Measurements from ENCODE around the gene GIMAP8. TPM values are rescaled to one million over a fixed set of nuclear protein-coding genes. Genes with fewer than 3 reads are reported as not detected.

The GIMAP8 gene
- total RNA-seq, 2 donors from 2014 or later, result 0.99 to 5.4 TPM

- no peak overlapping the region for H3K27ac ChIP-seq
- no peak for ATAC-seq
- no peak overlapping the region for H3K4me3 ChIP-seq
- peaks cover 7% of the 10 kb centered on the region for H3K4me1 ChIP-seq
- no peaks in the 10 kb centered on the region for H3K9me3 ChIP-seq
- no peaks in the 10 kb centered on the region for H3K27me3 ChIP-seq
- WGBS, 2 donors, result 82 to 87% methylated on average over 11 to 14 of the region's 14 CpGs
- intact Hi-C loops (cut with DNase I), result no loop called here
- H3K36me3 ChIP-seq (replicated peaks in 1 of 2; ENCODE audit: insufficient read depth in 1 of 2, low read depth in 2 of 2), result no peaks in the 10 kb centered on the region
- DNase-seq, result peak in 1 of 4 donors; percentile 1
- TF ChIP-seq CTCF (IDR thresholded peaks at IDR 0.05), result no peak
- no peak for TF ChIP-seq POLR2A (IDR thresholded peaks at IDR 0.05)
Observed at GRCh38 chr7:150430465-150431085, 19.9 kb upstream of the GIMAP8 start.

DNA sequence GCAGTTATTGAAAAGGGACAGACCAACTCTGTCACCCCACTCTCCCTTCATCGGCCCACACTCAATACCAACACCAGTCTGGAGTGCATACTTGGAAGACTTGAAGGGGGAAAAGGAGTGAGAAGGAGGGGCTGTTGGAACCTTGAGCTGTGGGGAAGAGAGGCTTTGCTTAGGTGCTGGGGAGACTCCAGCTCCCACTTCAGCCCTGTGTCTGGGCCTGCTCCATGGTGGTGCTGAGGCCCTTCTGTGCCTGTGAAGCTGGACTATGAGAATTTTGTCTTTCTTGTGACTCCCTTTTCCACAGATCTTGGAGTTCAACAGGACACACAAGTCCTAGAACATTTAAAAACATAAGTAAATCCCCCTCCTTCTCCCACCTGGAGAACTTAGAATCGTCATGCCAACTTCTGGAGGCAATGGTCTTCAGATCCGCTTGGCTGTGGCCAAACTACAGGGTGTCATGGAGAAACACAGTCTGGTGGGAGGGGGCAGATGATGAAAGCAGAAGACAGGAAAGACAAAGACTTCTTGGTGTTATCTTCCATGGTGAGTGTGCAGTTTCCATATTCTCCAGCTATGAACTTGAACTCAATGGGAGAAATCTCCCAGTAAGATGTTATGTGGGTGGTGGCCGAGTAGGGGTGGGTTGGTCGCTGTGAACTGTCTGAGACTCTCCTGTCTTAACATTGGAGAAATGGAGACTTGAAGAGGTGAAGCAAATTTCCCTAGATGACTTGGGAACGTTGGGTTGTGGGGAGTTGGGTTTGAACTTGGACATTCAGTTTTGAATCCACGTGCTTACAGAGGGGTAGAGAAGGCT is 18.4 kb upstream of the GIMAP8 start:
- no peak overlapping the region for H3K27ac ChIP-seq
- H3K9me3 ChIP-seq, result no peaks in the 10 kb centered on the region
- no peaks in the 10 kb centered on the region for H3K36me3 ChIP-seq (replicated peaks in 1 of 2; ENCODE audit: insufficient read depth in 1 of 2, low read depth in 2 of 2)
- intact Hi-C loops (cut with DNase I), result no loop called here
- DNase-seq (no peak), ATAC-seq (no peak)
- TF ChIP-seq POLR2A (IDR thresholded peaks at IDR 0.05), result no peak
- TF ChIP-seq CTCF (IDR thresholded peaks at IDR 0.05), result no peak
- H3K4me1 ChIP-seq, result peaks cover 7% of the 10 kb centered on the region
- WGBS, 2 donors, result 81 to 86% methylated on average over 7 of the region's 7 CpGs
- H3K27me3 ChIP-seq, result no peaks in the 10 kb centered on the region
- H3K4me3 ChIP-seq, result no peak overlapping the region

DNA sequence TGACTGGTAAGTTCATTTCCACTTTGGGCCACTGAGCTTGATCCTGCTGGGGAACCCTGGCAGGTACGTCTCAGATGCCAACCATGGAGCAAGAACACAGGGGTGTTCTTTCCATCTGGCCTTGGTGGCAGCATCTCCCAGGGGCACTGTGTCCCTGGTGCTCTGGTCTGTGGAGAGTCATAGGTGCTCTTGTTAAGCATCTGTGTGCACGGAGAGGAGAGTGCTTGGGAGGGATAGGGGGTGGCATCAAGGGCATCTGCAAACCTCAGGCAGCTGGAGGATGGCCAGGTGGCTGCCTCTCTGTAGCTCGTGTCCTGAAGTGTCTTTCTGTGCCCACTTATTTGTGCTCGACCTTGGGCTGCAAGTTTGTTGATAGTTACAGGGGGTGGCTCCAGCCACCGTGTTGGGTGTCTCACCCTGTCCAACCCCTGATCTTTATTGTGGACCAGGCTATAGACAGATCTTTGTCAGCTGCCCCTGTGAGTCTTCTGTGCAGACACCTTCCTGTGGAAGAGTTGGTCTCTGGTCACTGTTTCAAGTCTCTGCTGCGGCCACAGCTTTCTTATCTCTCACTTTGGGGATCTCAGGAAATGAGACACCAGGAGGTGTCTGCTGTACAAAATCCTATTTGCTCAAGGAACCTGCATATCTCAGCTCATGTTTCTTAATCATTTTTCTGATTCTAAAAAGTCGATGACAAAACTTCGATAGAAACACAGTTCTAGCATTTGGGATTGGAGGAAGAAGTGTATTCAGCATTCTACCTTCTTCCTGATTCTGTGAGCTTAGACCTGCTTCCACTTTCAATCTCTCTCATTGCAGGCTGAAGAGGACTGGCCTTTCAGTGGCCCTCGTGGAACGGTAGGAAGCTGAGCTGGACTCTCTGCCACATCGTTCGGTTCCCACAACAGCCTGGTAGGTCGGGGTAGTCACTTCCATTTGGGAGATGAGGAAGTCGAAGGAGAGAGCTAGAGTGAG is 17.2 kb upstream of the GIMAP8 start:
- no peak overlapping the region for H3K4me3 ChIP-seq
- intact Hi-C loops (cut with DNase I), result no loop called here
- peak in 1 of 4 donors; percentile 36 for DNase-seq
- H3K36me3 ChIP-seq (replicated peaks in 1 of 2; ENCODE audit: insufficient read depth in 1 of 2, low read depth in 2 of 2), result no peaks in the 10 kb centered on the region
- no peaks in the 10 kb centered on the region for H3K27me3 ChIP-seq
- TF ChIP-seq POLR2A (IDR thresholded peaks at IDR 0.05) (no peak), CTCF (IDR thresholded peaks at IDR 0.05) (no peak)
- peaks cover 7% of the 10 kb centered on the region for H3K4me1 ChIP-seq
- WGBS, 2 donors, result 56 to 61% methylated on average over 13 to 14 of the region's 14 CpGs
- ATAC-seq, result no peak
- no peak overlapping the region for H3K27ac ChIP-seq
- H3K9me3 ChIP-seq, result no peaks in the 10 kb centered on the region

DNA sequence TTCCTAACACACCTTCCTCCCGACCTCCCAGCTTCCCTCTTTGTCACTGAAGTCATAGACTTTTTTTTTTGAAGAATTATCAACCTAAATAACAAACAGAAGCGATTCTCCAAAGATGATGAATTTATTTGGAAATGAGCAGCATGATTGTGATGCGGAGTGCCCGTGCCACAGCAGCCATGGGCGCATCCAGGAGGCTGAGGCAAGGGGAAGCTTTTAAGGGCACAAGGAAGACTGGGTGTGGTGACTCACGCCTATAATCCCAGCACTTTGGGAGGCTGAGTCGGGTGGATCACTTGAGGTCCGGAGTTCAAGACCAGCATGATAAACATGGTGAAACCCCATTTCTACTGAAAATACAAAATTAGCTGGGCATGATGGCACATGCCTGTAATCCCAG is 16.2 kb upstream of the GIMAP8 start:
- intact Hi-C loops (cut with DNase I), result no loop called here
- DNase-seq (no peak), ATAC-seq (no peak)
- WGBS, 2 donors, result 76 to 80% methylated on average over 8 of the region's 8 CpGs
- TF ChIP-seq CTCF (IDR thresholded peaks at IDR 0.05) (no peak), POLR2A (IDR thresholded peaks at IDR 0.05) (no peak)
- Histone ChIP-seq H3K4me3 (no peak overlapping the region), H3K27me3 (no peaks in the 10 kb centered on the region), H3K36me3 (replicated peaks in 1 of 2; ENCODE audit: insufficient read depth in 1 of 2, low read depth in 2 of 2) (no peaks in the 10 kb centered on the region), H3K9me3 (no peaks in the 10 kb centered on the region), H3K27ac (no peak overlapping the region), H3K4me1 (no peaks in the 10 kb centered on the region)
